GM21825 (cell line): ENCODE measurements around the gene SEL1L.
"Not testable (repeated sequence)": the region's sequence is repeated elsewhere in the genome, so short reads cannot be mapped to it uniquely, and the experiment has no call there.

Experiments used
- ATAC-seq: cut with Tn5 transposase; IDR thresholded peaks from one replicate; pipeline ENCODE4 v1.9.1; 2021; ENCODE audit warnings: mild to moderate bottlenecking, moderate library complexity; ENCODE audit not compliant: unreplicated experiment

The SEL1L gene

GRCh38 chr14:81533536-81534343, at the start of gene SEL1L:
Gene SEL1L (minus strand): TSS chr14:81533853. CDS start chr14:81533744, 109 bp downstream.
- ATAC-seq = peak; percentile 92

- no peak for ATAC-seq
These were observed 48.8 kb upstream of the SEL1L start for GRCh38 chr14:81582420-81582819.

- ATAC-seq = no peak
These were observed 45.5 kb upstream of the SEL1L start for GRCh38 chr14:81579115-81579514.

- no peak for ATAC-seq
These were observed 37.8 kb upstream of the SEL1L start for GRCh38 chr14:81571437-81571836.

GRCh38 chr14:81567302-81567701, 33.6 kb upstream of the SEL1L start:
- no peak for ATAC-seq

- ATAC-seq = peak; percentile 80
These were observed 32.0 kb upstream of the SEL1L start for GRCh38 chr14:81565441-81566290.

GRCh38 chr14:81562818-81563217, 29.2 kb upstream of the SEL1L start:
- no peak for ATAC-seq

GRCh38 chr14:81561084-81561775, 27.6 kb upstream of the SEL1L start:
- ATAC-seq = no peak

GRCh38 chr14:81559385-81559784, 25.7 kb upstream of the SEL1L start:
- no peak for ATAC-seq

- no peak for ATAC-seq
These were observed 23.5 kb upstream of the SEL1L start for GRCh38 chr14:81557146-81557545.

GRCh38 chr14:81555684-81556083, 22.0 kb upstream of the SEL1L start:
- ATAC-seq = no peak

- ATAC-seq = no peak
These were observed 21.4 kb upstream of the SEL1L start for GRCh38 chr14:81555051-81555450.

GRCh38 chr14:81551471-81551870, 17.8 kb upstream of the SEL1L start:
- no peak for ATAC-seq

- peak; percentile 93 for ATAC-seq
These were observed 16.5 kb upstream of the SEL1L start for GRCh38 chr14:81550001-81550637.

- ATAC-seq = not testable (repeated sequence)
These were observed 7.6 kb upstream of the SEL1L start for GRCh38 chr14:81541206-81541605.

- ATAC-seq = no peak
These were observed 3.5 kb upstream of the SEL1L start for GRCh38 chr14:81537193-81537592.

- ATAC-seq = no peak
These were observed 2.7 kb upstream of the SEL1L start for GRCh38 chr14:81536241-81536771.

GRCh38 chr14:81535396-81536164, 1.9 kb upstream of the SEL1L start:
- peak; percentile 30 for ATAC-seq

- ATAC-seq = no peak
These were observed 939 bp upstream of the SEL1L start for GRCh38 chr14:81534510-81535074.

- no peak for ATAC-seq
These were observed 479 bp downstream of the SEL1L start for GRCh38 chr14:81533212-81533535.
